ENCODE results near the gene GLI3.

DNA sequence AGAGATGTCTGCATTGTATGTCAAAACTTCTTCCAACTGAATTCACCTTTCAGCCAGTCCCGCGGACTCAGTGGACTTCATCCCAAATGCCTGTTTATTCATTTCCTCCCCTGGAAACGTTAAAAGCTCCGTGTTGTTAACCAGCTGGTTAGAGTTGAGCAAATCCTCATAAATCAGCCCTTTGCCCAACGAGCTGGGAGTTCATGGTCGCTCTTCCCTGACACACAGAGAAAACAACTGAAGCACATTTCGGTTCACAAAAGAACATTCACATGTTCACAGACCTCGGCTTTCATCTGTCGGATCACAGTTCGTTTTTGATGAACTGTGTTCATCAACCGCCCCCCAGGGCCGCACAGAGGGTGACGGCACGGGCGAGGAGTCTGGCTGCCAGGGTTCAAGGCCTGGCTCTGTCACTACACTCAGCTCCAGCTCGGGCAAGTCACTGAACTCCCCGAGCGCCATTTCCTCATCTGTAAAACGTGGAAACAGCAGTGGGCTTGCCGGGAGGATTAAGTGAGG is 62.6 kb downstream of the GLI3 start:
- TF ChIP-seq CTCF (IDR thresholded peaks at IDR 0.05) = no peak
- no peak for TF ChIP-seq POLR2A (IDR thresholded peaks at IDR 0.05)
